22Rv1 (cell line): Measurements from ENCODE around the gene MXD4.

ENCODE experiments used
- H3K27ac ChIP-seq: fragments of 450-650 bp; 2 replicates; pipeline ENCODE4 v1.5.1; 2017
- CTCF ChIP-seq: fragments of 450-650 bp; IDR thresholded peaks from 2 replicates; pipeline ENCODE4 v1.5.1; 2017; ENCODE audit warnings: mild to moderate bottlenecking
- ZFX ChIP-seq: fragments of 450-650 bp; IDR thresholded peaks from 2 replicates; pipeline ENCODE4 v1.6.1; 2017; ENCODE audit warnings: antibody characterized with exemption, borderline replicate concordance

MXD4 gene

GRCh38 chr4:2261853-2262144 lies at the start of gene MXD4:
Gene MXD4 (minus strand): TSS chr4:2262109. CDS start chr4:2261980, 129 bp downstream.
- H3K27ac ChIP-seq: peak within 1 kb of the TSS; percentile 74
- no peak for TF ChIP-seq ZFX
- TF ChIP-seq CTCF: no peak

GRCh38 chr4:2306773-2307410 lies 45.0 kb upstream of the MXD4 start:
- no peak overlapping the region for H3K27ac ChIP-seq
- TF ChIP-seq CTCF: no peak
- TF ChIP-seq ZFX: no peak

GRCh38 chr4:2305766-2306501 lies 44.0 kb upstream of the MXD4 start:
- no peak for TF ChIP-seq CTCF
- TF ChIP-seq ZFX: no peak
- H3K27ac ChIP-seq: no peak overlapping the region

GRCh38 chr4:2304877-2305561 lies 43.1 kb upstream of the MXD4 start:
- H3K27ac ChIP-seq: no peak overlapping the region
- no peak for TF ChIP-seq ZFX
- no peak for TF ChIP-seq CTCF

- TF ChIP-seq ZFX: no peak
- no peak for TF ChIP-seq CTCF
- no peak overlapping the region for H3K27ac ChIP-seq
Observed at GRCh38 chr4:2304321-2304876, 42.5 kb upstream of the MXD4 start.

- TF ChIP-seq CTCF (no peak), ZFX (no peak)
- no peak overlapping the region for H3K27ac ChIP-seq
Observed at GRCh38 chr4:2303686-2304320, 41.9 kb upstream of the MXD4 start.
